HG02943 (cell line): ENCODE results near the gene PRDM16.

Experiments
- ATAC-seq: cut with Tn5 transposase; IDR thresholded peaks from one replicate; pipeline ENCODE4 v1.9.1; 2021; ENCODE audit warnings: mild to moderate bottlenecking, low read depth, moderate library complexity; ENCODE audit not compliant: unreplicated experiment

The PRDM16 gene

GRCh38 chr1:3244927-3245315, 175.9 kb downstream of the PRDM16 start:
- no peak for ATAC-seq

- ATAC-seq: no peak
Measured at GRCh38 chr1:3245344-3245743, 176.3 kb downstream of the PRDM16 start.

DNA sequence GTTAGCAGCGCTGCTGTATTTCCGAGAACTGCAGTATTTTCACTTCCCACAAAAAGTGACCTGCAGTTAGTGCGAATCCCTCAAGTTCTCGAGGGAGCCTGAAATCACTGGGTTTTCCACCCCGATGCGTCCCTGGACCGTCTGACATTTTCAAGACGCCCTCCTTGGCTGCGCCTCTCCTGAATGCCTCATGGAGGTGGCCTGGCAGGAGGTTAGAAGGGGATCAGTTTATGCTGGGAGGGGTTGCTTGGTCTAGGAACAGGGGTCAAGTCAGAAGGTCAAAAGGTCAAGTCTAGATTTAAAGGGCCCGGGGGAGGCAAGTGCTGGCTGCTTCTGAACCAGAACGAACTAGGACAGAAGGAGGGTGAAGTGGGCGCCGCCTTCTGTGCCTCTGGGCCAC, 176.8 kb downstream of the PRDM16 start:
- ATAC-seq: no peak

DNA sequence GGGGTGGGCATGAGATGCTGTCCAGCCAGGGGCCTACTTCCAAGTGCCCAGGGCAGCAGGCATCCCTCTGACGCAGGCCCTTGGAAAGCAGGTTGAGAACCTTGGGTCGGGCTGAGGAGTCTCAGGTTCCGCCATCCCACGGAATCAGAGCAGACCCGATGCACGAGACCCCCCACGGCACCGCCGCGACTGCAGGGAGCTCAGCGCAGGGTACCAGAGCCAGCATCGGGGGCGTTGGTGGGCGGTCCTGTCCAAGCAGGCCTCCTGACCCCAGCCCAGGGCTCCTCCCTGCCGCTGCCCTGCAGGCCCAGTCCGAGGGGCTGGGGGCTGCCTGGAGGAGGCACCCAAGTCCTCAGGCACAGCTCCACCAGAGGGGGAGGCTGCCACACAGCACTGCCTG, 177.2 kb downstream of the PRDM16 start:
- ATAC-seq: no peak

DNA sequence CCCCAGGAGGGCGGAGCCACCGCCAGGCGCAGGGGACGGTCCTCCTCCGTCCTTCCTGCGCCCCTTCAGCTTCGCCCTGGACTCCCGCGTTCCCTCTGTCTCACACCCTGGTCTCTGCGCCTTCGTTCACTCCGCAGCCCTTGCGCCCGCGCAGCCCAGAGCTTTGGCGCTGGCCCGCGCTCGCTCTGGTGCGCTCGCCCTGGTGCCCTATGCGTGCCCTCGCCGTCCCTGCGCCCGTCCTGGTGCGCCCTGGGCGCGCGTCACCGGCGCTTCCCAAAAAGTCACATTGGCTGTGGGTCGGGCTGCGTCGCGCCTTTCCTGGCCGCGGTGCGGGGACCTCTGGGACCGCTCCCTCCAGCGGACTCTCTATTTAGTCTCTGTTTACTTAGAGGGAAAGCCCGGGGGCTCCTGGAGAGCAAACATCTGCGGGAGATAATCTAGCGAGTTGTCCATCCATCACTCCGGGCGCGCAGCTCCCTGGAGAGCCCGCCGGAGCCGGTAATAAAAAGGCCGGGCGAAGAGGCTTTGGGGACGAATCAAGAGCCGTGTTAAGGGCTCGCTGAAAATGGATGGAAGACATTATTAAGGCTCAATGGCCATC, 178.6 kb downstream of the PRDM16 start:
- no peak for ATAC-seq

GRCh38 chr1:3248155-3249141, 179.4 kb downstream of the PRDM16 start:
- ATAC-seq: no peak

GRCh38 chr1:3249231-3249630, 180.2 kb downstream of the PRDM16 start:
- ATAC-seq: no peak

GRCh38 chr1:3249631-3250501, 180.9 kb downstream of the PRDM16 start:
- ATAC-seq: no peak

GRCh38 chr1:3250624-3251023, 181.6 kb downstream of the PRDM16 start:
- no peak for ATAC-seq

GRCh38 chr1:3251099-3251806, 182.2 kb downstream of the PRDM16 start:
- ATAC-seq: no peak

- no peak for ATAC-seq
Measured at GRCh38 chr1:3251807-3252428, 182.9 kb downstream of the PRDM16 start.

DNA sequence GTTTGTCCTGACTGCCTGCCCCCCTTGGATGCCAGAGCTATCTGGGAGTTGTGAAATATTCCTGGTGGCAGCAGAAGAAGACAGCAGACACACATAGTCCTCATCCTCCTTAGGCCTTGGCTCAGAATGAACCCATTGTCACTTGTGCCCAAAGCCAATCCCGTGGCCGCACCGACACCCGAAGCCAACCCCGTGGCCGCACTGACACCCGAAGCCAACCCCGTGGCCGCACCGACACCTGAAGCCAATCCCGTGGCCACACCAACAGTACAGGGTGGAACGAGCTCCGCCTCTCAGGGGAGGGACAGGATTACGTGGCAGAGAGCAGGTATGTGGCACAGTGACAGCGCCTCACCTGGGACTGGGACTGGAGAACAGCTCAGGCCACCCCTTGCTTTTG, 186.7 kb downstream of the PRDM16 start:
- ATAC-seq: no peak

DNA sequence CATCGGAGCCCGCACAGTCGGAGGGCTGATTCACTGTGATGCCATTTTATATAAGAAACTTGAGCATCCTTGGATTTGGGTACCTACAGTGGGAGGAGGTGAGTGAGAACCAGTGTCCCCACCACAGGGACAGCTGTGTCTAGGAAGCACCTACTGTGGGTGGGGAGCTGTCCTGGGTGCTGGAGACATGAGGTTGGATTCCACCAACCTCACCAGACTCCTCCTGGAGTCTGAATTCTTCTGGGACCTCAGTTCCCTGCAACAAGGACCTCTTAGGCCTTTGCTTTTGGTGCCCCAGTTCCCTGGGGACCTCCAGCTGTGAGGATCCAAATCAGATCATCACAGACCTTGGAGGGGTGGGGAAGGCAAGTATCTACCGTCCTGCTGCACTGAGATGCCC, 188.8 kb downstream of the PRDM16 start:
- ATAC-seq: no peak

GRCh38 chr1:3258386-3259003, 189.5 kb downstream of the PRDM16 start:
- no peak for ATAC-seq

- ATAC-seq: no peak
Measured at GRCh38 chr1:3259020-3259419, 190.0 kb downstream of the PRDM16 start.

- no peak for ATAC-seq
Measured at GRCh38 chr1:3261007-3261968, 192.3 kb downstream of the PRDM16 start.

DNA sequence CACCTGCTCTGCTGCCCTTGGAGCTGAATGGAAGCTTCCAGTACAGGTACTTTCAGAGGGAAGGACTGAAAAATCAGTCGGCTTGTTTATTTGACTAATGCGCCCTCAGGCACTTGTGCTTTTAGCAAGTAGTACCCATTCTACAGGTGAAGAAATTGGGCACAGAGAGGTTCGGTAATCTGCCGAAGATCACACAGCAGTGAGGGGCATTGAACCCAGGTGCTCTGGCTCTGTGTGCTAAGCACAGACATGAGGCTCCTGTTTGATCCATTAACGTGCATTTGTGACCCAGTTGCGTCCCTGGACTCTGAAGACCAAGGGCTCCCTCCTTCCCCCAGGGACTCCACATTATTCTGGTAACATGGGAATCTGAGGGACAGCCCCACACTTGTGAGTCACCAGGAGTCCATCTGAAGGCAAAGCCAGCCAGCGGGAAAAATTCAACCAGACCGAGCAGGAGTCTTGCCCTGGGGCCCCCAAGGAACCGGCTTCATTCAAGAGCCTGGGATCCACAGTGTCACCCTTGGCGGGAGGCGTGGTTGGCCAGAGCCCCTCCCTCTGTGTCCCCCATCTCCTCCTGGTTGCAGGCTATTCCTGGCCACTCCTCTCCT, 193.1 kb downstream of the PRDM16 start:
- ATAC-seq: no peak
